A673 (cell line): ENCODE results near the gene HPS4.

ENCODE experiments used
- EZH2 ChIP-seq: fragments of 200-600 bp; sonication (generic); IDR thresholded peaks from 2 replicates; pipeline ENCODE4 v1.6.1; 2017; ENCODE audit warnings: borderline replicate concordance, low read depth, mild to moderate bottlenecking, mixed read lengths, antibody characterized with exemption, low read length; ENCODE audit not compliant: poor library complexity, severe bottlenecking
- TF ChIP-seq, protein P1 (sequence below): fragments of 300-800, 200-600 bp; sonication (generic); conservative IDR thresholded peaks from 2 replicates; pipeline ENCODE4 v1.5.1; 2017; ENCODE audit warnings: low read depth, mild to moderate bottlenecking, antibody characterized with exemption, low read length, moderate library complexity, mixed read lengths

DNA sequence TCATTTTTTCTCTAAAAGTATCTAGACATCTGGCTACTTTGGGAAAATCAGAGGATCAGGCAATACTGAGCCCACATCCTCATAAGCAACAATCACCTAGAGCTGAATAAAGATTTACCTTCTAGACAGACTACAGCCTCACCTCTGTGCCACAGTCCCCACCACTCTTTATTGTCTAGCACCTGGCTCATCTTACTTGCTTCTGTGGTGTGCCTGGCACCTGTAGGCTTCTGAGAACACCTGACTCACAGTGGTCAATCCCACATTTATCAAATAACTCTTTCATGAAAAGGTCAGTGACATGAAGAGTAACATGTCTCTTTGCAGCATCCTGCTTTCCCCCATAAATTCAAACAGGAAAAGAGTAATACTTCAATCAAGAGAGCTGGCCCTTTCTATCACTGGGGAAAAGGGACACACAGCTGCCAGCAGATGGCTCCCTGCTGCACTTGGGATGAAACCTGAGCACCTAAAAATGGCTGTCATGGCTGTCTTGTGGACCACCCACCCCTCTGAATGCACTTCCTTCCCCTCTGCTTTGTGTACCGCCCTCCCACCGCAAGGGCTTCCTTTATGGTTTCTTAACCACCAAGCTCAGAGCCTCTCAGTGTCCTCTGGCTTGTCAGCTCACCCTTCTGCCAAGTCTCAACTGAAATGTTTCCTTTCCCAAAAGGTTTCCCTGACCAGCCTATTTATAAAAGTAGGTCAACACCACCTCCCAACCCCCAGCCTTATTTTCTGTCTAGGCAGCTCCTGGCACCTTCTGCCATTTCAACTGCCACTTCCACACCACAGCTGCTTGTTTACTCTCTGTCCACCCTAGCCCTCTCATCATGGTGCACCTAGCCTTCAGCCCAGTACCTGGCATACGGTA is 19.3 kb upstream of the HPS4 start:
- TF ChIP-seq, protein P1, sequence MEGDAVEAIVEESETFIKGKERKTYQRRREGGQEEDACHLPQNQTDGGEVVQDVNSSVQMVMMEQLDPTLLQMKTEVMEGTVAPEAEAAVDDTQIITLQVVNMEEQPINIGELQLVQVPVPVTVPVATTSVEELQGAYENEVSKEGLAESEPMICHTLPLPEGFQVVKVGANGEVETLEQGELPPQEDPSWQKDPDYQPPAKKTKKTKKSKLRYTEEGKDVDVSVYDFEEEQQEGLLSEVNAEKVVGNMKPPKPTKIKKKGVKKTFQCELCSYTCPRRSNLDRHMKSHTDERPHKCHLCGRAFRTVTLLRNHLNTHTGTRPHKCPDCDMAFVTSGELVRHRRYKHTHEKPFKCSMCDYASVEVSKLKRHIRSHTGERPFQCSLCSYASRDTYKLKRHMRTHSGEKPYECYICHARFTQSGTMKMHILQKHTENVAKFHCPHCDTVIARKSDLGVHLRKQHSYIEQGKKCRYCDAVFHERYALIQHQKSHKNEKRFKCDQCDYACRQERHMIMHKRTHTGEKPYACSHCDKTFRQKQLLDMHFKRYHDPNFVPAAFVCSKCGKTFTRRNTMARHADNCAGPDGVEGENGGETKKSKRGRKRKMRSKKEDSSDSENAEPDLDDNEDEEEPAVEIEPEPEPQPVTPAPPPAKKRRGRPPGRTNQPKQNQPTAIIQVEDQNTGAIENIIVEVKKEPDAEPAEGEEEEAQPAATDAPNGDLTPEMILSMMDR, result peak; percentile 69
- no peak for TF ChIP-seq EZH2
